HCT116 (cell line): ENCODE data around the gene ANXA3. TPM values are rescaled to one million over a fixed set of nuclear protein-coding genes. Genes with fewer than 3 reads are reported as not detected.

Experiments used
- ATAC-seq: fragments of 200-7000 bp; cut with Tn5 transposase; 2 replicates; pipeline ENCODE4 v1.9.1; 2020; ENCODE audit warnings: mild to moderate bottlenecking, moderate library complexity
- BruUV-seq: library from RNA; stranded (reverse); fragments of 400-500 nt; replicated peaks from 2 replicates; lab custom pipeline; 2021; lab: Mats Ljungman, UMichigan
- CTCF ChIA-PET: fragments of 300-600 bp; sonication (Branson Sonifier 250); formaldehyde crosslinking; loops from one replicate; lab custom pipeline; 2021; ENCODE audit warnings: antibody characterized with exemption; lab: Charles Lee
- POLR2A ChIA-PET: fragments of 300-600, 350-600 bp; sonication (Branson Sonifier 250); formaldehyde crosslinking; loops from one replicate; lab custom pipeline; 2021; ENCODE audit warnings: antibody characterized with exemption; lab: Charles Lee
- RAD21 ChIA-PET, 2 experiments: fragments of 300-600 bp; sonication (Branson Sonifier 250); formaldehyde crosslinking; loops; one replicate each; lab custom pipeline; 2023; ENCODE audit warnings: low total read pairs in 2 of 2; ENCODE audit not compliant: uncharacterized antibody in 2 of 2, unreplicated experiment in 2 of 2, low non-redundant PET in 1 of 2; lab: Charles Lee
- DNase-seq: peaks from one replicate; pipeline ENCODE4 v3.0.0-alpha.2; 2010; ENCODE audit warnings: low read depth, low spot score
- H2AFZ ChIP-seq: fragments of 200-600 bp; shearing (Covaris generic), sonication (generic); 2 replicates; pipeline ENCODE4 v1.6.1; 2017; ENCODE audit warnings: low read depth, mixed run types, mixed read lengths, antibody characterized with exemption, low read length; ENCODE audit not compliant: poor library complexity, severe bottlenecking
- H3K27ac ChIP-seq: 2 replicates; pipeline ENCODE4 v1.5.1; 2012; ENCODE audit warnings: low read depth, low read length
- H3K27me3 ChIP-seq: fragments of 200-600 bp; sonication (generic); 2 replicates; pipeline ENCODE4 v1.6.1; 2016; ENCODE audit warnings: mixed run types, low read length, mixed read lengths; ENCODE audit not compliant: insufficient read depth
- H3K36me3 ChIP-seq, 2 experiments: fragments of 200-500 bp in 1 of 2; fragments of 200-600 bp in 1 of 2; sonication (Bioruptor generic) in 1 of 2; sonication (generic) in 1 of 2; 2 replicates each; pipeline versions ENCODE4 v1.5.1 to v1.6.1; 2014 to 2016; ENCODE audit warnings: low read length in 2 of 2, inconsistent platforms in 1 of 2, mixed read lengths in 1 of 2, mixed run types in 1 of 2; ENCODE audit not compliant: insufficient read depth in 2 of 2, control insufficient read depth in 1 of 2
- H3K4me1 ChIP-seq, 2 experiments: fragments of 200-600 bp in 1 of 2; sonication (generic) in 1 of 2; 2 replicates each; pipeline versions ENCODE4 v1.5.1 to v1.6.1; 2012 to 2017; ENCODE audit warnings: low read length in 2 of 2, inconsistent platforms in 1 of 2, mild to moderate bottlenecking in 1 of 2, mixed read lengths in 1 of 2, mixed run types in 1 of 2, moderate library complexity in 1 of 2; ENCODE audit not compliant: insufficient read depth in 2 of 2, control insufficient read depth in 1 of 2
- H3K4me2 ChIP-seq: fragments of 200-600 bp; sonication (generic); 2 replicates; pipeline ENCODE4 v1.6.1; 2017; ENCODE audit warnings: mixed run types, low read length, mixed read lengths
- H3K4me3 ChIP-seq, 2 experiments: fragments of 200-600 bp in 1 of 2; sonication (generic) in 1 of 2; replicated peaks in 1 of 2; 2 replicates each; pipeline ENCODE4 v1.5.1; 2011 to 2016; ENCODE audit warnings: low read length in 2 of 2, control low read depth in 1 of 2, low read depth in 1 of 2, mild to moderate bottlenecking in 1 of 2, mixed read lengths in 1 of 2, mixed run types in 1 of 2
- H3K79me2 ChIP-seq: fragments of 200-600 bp; sonication (generic); 2 replicates; pipeline ENCODE4 v1.6.1; 2017; ENCODE audit warnings: mild to moderate bottlenecking, mixed run types, low read length, moderate library complexity, mixed read lengths; ENCODE audit not compliant: insufficient read depth
- H3K9ac ChIP-seq: fragments of 200-600 bp; sonication (generic); 2 replicates; pipeline ENCODE4 v1.6.1; 2016; ENCODE audit warnings: low read length, mixed read lengths
- H3K9me2 ChIP-seq: fragments of 200-600 bp; sonication (generic), shearing (Covaris generic); 2 replicates; pipeline ENCODE4 v1.6.1; 2017; ENCODE audit warnings: mixed run types, mild to moderate bottlenecking, moderate library complexity; ENCODE audit not compliant: insufficient read depth
- H3K9me3 ChIP-seq, 2 experiments: fragments of 200-500 bp in 1 of 2; fragments of 200-600 bp in 1 of 2; sonication (Bioruptor generic) in 1 of 2; sonication (generic) in 1 of 2; 2 replicates each; pipeline ENCODE4 v1.6.1; 2014 to 2017; ENCODE audit warnings: low read length in 2 of 2, mixed read lengths in 2 of 2, inconsistent platforms in 1 of 2, low read depth in 1 of 2, mild to moderate bottlenecking in 1 of 2, mixed run types in 1 of 2, moderate library complexity in 1 of 2; ENCODE audit not compliant: control insufficient read depth in 1 of 2, insufficient read depth in 1 of 2
- H4K20me1 ChIP-seq: fragments of 200-600 bp; sonication (generic), shearing (Covaris generic); 2 replicates; pipeline ENCODE4 v1.6.1; 2017; ENCODE audit warnings: mixed run types, mild to moderate bottlenecking, moderate library complexity; ENCODE audit not compliant: insufficient read depth
- CBX3 ChIP-seq: IDR thresholded peaks from 2 replicates; pipeline ENCODE4 v1.6.1; 2012; ENCODE audit warnings: low read depth
- CEBPB ChIP-seq: IDR thresholded peaks from 2 replicates; pipeline ENCODE4 v1.6.1; 2012; ENCODE audit warnings: low read depth
- EGR1 ChIP-seq: IDR thresholded peaks from 2 replicates; pipeline ENCODE4 v1.6.1; 2012; ENCODE audit warnings: low read depth
- FOSL1 ChIP-seq: IDR thresholded peaks from 2 replicates; pipeline ENCODE4 v1.6.1; 2012; ENCODE audit warnings: low read depth
- POLR2AphosphoS5 ChIP-seq: IDR thresholded peaks from 2 replicates; pipeline ENCODE4 v1.6.1; 2011; ENCODE audit warnings: mild to moderate bottlenecking, low read depth, low read length, moderate library complexity
- SIN3A ChIP-seq: IDR thresholded peaks from 2 replicates; pipeline ENCODE4 v1.6.1; 2012; ENCODE audit warnings: low read depth
- SRF ChIP-seq: IDR thresholded peaks from 2 replicates; pipeline ENCODE4 v1.6.1; 2012; ENCODE audit warnings: low read depth
- TCF7L2 ChIP-seq: IDR thresholded peaks from 2 replicates; pipeline ENCODE4 v1.7.0; 2011; ENCODE audit warnings: borderline replicate concordance, inconsistent platforms; ENCODE audit not compliant: insufficient read depth, insufficient read length; ENCODE audit errors: extremely low read depth
- YY1 ChIP-seq: IDR thresholded peaks from 2 replicates; pipeline ENCODE4 v1.6.1; 2011; ENCODE audit warnings: low read length, low read depth, moderate library complexity, mild to moderate bottlenecking; ENCODE audit not compliant: insufficient replicate concordance; ENCODE audit errors: extremely low read depth
- ZFX ChIP-seq: fragments of 450-650 bp; IDR thresholded peaks from 2 replicates; pipeline ENCODE4 v1.6.1; 2017
- intact Hi-C: fragments of 100-400 bp; cut with micrococcal nuclease; formaldehyde crosslinking; loops from 2 replicates; pipeline ENCODE4 v1.10.0; 2022
- total RNA-seq: library from RNA; stranded (reverse); gene quantifications from one replicate; pipeline ENCODE4 v1.2.1, GENCODE V29; 2021; ENCODE audit not compliant: unreplicated experiment
- TF ChIP-seq, protein P1 (sequence below), 3 experiments: fragments of 200-600 bp in 1 of 3; sonication (generic) in 1 of 3; IDR thresholded peaks in 2 of 3; conservative IDR thresholded peaks in 1 of 3; 2 replicates each; pipeline ENCODE4 v1.5.1; 2012 to 2017; ENCODE audit warnings: low read depth in 2 of 3, low read length in 2 of 3, antibody characterized with exemption in 1 of 3, borderline replicate concordance in 1 of 3, control low read depth in 1 of 3, mild to moderate bottlenecking in 1 of 3, mixed read lengths in 1 of 3, mixed run types in 1 of 3, moderate library complexity in 1 of 3; ENCODE audit not compliant: insufficient read depth in 1 of 3
- TF ChIP-seq, protein P2 (sequence below): IDR thresholded peaks from 2 replicates; pipeline ENCODE4 v1.6.1; 2012; ENCODE audit warnings: low read depth
- TF ChIP-seq, protein P3 (sequence below): IDR thresholded peaks from 2 replicates; pipeline ENCODE4 v1.6.1; 2012

ANXA3 gene
- total RNA-seq, 1 experiment from 2014 or later = 158 TPM

DNA sequence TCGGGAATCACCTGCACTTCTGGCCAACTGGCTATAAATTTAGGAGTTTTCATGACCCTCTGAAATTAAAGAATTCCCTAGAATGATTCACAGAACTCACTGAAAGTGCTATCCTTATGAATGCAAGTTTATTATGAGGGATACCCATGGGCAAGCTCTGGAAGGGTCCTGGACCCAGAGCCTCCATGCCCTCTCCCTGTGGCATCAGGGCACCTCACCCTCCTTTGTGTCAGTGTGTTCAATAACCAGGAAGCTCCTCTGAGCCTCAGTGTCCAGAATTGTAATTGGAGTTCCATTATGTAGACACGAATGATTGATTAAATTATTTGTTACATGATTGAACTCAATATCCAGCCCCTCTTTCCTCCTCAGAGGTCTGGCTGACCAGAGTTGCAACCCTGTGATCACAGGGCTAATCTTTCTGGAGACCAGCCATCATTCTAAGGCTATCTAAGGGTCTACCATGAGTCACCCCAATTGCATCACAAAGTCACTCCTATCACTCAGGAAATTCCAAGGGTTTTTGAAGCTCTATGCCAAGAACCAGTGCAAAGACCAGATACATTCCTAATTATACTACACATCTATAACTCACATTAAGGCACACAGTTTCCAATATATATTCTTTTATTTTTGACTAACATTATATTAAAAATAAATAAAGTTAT, 8.9 kb downstream of the ANXA3 start:
- Histone ChIP-seq H2AFZ (no peak overlapping the region), H3K9me2 (no peaks in the 10 kb centered on the region), H3K4me1 (peaks cover 97 to 100% of the 10 kb centered on the region in 2 experiments), H3K4me2 (peak overlapping the region; percentile 65), H3K9me3 (no peaks in the 10 kb centered on the region), H3K27me3 (no peaks in the 10 kb centered on the region), H3K27ac (peak overlapping the region; percentile 100), H3K36me3 (peaks cover 0 to 13% of the 10 kb centered on the region in 2 experiments; a peak in 1 of 4 replicates), H4K20me1 (no peaks in the 10 kb centered on the region), H3K9ac (peak overlapping the region; percentile 50), H3K4me3 (peak overlapping the region in 1 of 2 experiments; percentile 13; a peak in 1 of 4 replicates), H3K79me2 (peaks cover 50% of the 10 kb centered on the region)
- DNase-seq (peak; percentile 88), ATAC-seq (peak; percentile 60)
- CTCF ChIA-PET = no interaction called here
- RAD21 ChIA-PET = interaction anchor here in 1 of 2 experiments (0.9 kb wide), 1 partner anchor 9 kb away, joined by 3 read pairs; no protein-coding TSS in a partner anchor
- POLR2A ChIA-PET = interaction anchor here (0.7 to 2.2 kb wide), 4 partner anchors 9 to 26 kb away, joined by 3 to 9 read pairs (median 3); partner anchors contain the start of gene ANXA3
- intact Hi-C loops = no loop called here
- TF ChIP-seq, protein P1, sequence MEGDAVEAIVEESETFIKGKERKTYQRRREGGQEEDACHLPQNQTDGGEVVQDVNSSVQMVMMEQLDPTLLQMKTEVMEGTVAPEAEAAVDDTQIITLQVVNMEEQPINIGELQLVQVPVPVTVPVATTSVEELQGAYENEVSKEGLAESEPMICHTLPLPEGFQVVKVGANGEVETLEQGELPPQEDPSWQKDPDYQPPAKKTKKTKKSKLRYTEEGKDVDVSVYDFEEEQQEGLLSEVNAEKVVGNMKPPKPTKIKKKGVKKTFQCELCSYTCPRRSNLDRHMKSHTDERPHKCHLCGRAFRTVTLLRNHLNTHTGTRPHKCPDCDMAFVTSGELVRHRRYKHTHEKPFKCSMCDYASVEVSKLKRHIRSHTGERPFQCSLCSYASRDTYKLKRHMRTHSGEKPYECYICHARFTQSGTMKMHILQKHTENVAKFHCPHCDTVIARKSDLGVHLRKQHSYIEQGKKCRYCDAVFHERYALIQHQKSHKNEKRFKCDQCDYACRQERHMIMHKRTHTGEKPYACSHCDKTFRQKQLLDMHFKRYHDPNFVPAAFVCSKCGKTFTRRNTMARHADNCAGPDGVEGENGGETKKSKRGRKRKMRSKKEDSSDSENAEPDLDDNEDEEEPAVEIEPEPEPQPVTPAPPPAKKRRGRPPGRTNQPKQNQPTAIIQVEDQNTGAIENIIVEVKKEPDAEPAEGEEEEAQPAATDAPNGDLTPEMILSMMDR (IDR thresholded peaks at IDR 0.05 in 2 of 3, conservative IDR thresholded peaks at IDR 0.05 in 1 of 3; ENCODE audit: borderline replicate concordance in 1 of 3, insufficient read depth in 1 of 3, low read depth in 2 of 3, low read length in 2 of 3) = no peak
- peak; percentile 46 for TF ChIP-seq TCF7L2
- TF ChIP-seq CEBPB = no peak
- no peak for TF ChIP-seq SRF
- TF ChIP-seq CBX3 = no peak
- TF ChIP-seq, protein P2, sequence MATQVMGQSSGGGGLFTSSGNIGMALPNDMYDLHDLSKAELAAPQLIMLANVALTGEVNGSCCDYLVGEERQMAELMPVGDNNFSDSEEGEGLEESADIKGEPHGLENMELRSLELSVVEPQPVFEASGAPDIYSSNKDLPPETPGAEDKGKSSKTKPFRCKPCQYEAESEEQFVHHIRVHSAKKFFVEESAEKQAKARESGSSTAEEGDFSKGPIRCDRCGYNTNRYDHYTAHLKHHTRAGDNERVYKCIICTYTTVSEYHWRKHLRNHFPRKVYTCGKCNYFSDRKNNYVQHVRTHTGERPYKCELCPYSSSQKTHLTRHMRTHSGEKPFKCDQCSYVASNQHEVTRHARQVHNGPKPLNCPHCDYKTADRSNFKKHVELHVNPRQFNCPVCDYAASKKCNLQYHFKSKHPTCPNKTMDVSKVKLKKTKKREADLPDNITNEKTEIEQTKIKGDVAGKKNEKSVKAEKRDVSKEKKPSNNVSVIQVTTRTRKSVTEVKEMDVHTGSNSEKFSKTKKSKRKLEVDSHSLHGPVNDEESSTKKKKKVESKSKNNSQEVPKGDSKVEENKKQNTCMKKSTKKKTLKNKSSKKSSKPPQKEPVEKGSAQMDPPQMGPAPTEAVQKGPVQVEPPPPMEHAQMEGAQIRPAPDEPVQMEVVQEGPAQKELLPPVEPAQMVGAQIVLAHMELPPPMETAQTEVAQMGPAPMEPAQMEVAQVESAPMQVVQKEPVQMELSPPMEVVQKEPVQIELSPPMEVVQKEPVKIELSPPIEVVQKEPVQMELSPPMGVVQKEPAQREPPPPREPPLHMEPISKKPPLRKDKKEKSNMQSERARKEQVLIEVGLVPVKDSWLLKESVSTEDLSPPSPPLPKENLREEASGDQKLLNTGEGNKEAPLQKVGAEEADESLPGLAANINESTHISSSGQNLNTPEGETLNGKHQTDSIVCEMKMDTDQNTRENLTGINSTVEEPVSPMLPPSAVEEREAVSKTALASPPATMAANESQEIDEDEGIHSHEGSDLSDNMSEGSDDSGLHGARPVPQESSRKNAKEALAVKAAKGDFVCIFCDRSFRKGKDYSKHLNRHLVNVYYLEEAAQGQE = no peak
- no peak for TF ChIP-seq SIN3A
- no peak for TF ChIP-seq ZFX
- TF ChIP-seq, protein P3, sequence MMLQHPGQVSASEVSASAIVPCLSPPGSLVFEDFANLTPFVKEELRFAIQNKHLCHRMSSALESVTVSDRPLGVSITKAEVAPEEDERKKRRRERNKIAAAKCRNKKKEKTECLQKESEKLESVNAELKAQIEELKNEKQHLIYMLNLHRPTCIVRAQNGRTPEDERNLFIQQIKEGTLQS = no peak
- TF ChIP-seq FOSL1 = no peak
- no peak for TF ChIP-seq EGR1
- peak; percentile 76 for TF ChIP-seq POLR2AphosphoS5
- peak; percentile 39 for TF ChIP-seq YY1
- TSS peak; percentile 37 for BruUV-seq
